Measurements from ENCODE around the gene ATXN7.

GRCh38 chr3:63892773-63893352 is 29.2 kb downstream of the ATXN7 start:
- TF ChIP-seq, protein P1, sequence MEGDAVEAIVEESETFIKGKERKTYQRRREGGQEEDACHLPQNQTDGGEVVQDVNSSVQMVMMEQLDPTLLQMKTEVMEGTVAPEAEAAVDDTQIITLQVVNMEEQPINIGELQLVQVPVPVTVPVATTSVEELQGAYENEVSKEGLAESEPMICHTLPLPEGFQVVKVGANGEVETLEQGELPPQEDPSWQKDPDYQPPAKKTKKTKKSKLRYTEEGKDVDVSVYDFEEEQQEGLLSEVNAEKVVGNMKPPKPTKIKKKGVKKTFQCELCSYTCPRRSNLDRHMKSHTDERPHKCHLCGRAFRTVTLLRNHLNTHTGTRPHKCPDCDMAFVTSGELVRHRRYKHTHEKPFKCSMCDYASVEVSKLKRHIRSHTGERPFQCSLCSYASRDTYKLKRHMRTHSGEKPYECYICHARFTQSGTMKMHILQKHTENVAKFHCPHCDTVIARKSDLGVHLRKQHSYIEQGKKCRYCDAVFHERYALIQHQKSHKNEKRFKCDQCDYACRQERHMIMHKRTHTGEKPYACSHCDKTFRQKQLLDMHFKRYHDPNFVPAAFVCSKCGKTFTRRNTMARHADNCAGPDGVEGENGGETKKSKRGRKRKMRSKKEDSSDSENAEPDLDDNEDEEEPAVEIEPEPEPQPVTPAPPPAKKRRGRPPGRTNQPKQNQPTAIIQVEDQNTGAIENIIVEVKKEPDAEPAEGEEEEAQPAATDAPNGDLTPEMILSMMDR (IDR thresholded peaks at IDR 0.05): no peak
- TF ChIP-seq POLR2A (IDR thresholded peaks at IDR 0.05): no peak

Data from Peyer's patch (tissue), 4 donors.